Vagina (tissue), 2 donors: ENCODE results near the gene TMEM108. TPM values are rescaled to one million over a fixed set of nuclear protein-coding genes. Genes with fewer than 3 reads are reported as not detected.
A peak's percentile ranks its signal among the peaks of the same experiment; 100 is the strongest.

Source experiments
- DNase-seq, 2 donors: peaks; one replicate each; pipeline ENCODE4 v3.0.0-alpha.2; 2017; ENCODE audit errors: extremely low spot score in 2 of 2
- H3K27ac ChIP-seq: fragments of 200-600 bp; sonication (generic); one replicate; pipeline ENCODE4 v1.5.1; 2019
- H3K27me3 ChIP-seq: fragments of 200-600 bp; sonication (generic); one replicate; pipeline ENCODE4 v1.5.1; 2019
- H3K36me3 ChIP-seq, 2 donors: fragments of 200-600 bp; sonication (generic); one replicate each; pipeline ENCODE4 v1.5.1; 2017 to 2019
- H3K4me1 ChIP-seq: fragments of 200-600 bp; sonication (generic); one replicate; pipeline ENCODE4 v1.5.1; 2019
- H3K4me3 ChIP-seq, 2 donors: fragments of 200-600 bp; sonication (generic); 1 replicate in 1 of 2; 2 replicates in 1 of 2; pipeline ENCODE4 v1.5.1; 2016 to 2019
- H3K9me3 ChIP-seq: fragments of 200-600 bp; sonication (generic); one replicate; pipeline ENCODE4 v1.5.1; 2019
- POLR2A ChIP-seq, 2 donors: fragments of 450-650 bp; IDR thresholded peaks; one replicate each; pipeline ENCODE4 v1.6.1; 2017; ENCODE audit warnings: antibody characterized with exemption in 2 of 2, mild to moderate bottlenecking in 2 of 2, moderate library complexity in 2 of 2
- POLR2AphosphoS5 ChIP-seq, 2 donors: sonication (generic); formaldehyde crosslinking; IDR thresholded peaks; one replicate each; pipeline ENCODE4 v1.9.0; 2017; ENCODE audit warnings: antibody characterized with exemption in 2 of 2, mild to moderate bottlenecking in 2 of 2, low read depth in 1 of 2; ENCODE audit not compliant: insufficient read depth in 1 of 2
- intact Hi-C: fragments of 100-400 bp; cut with DNase I; formaldehyde crosslinking; loops from one replicate; pipeline ENCODE4 v1.15.1; 2023
- total RNA-seq: library from RNA; depleted of rRNA; stranded (reverse); fragments of >200 nt; gene quantifications from one replicate; pipeline ENCODE4 v1.2.3, GENCODE V29; 2016
- TF ChIP-seq, protein P1 (sequence below), 3 experiments: fragments of 450-650 bp in 2 of 3; fragments of 200-600 bp in 1 of 3; sonication (generic) in 1 of 3; IDR thresholded peaks; one replicate each; pipeline ENCODE4 v1.5.1; 2017 to 2019; ENCODE audit warnings: antibody characterized with exemption in 3 of 3, mild to moderate bottlenecking in 2 of 3, moderate library complexity in 2 of 3

The TMEM108 gene
- total RNA-seq, 1 donor from 2014 or later, result 3.2 TPM

DNA sequence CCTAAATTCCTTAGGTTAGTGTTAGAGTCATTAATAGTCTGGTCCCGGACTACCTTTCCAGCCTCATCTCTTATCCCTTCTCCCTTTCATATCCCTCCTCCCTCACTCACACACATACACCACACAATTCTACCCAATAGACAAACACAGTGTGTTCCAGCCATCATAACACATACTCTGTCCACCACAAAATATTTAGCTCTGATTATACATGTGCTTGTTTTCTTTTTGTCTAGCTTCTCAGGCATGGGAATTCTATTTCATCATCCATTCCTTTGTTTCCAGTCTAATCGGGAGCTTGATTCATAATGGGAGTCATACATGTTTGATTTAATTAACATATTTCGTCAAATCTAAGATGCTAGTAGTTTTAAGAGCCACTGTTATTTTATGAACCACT is 199.8 kb downstream of the TMEM108 start:
- H3K27me3 ChIP-seq, result no peaks in the 10 kb centered on the region
- no peak overlapping the region for H3K27ac ChIP-seq
- H3K4me1 ChIP-seq, result no peaks in the 10 kb centered on the region
- no peak for DNase-seq
- no peak overlapping the region for H3K4me3 ChIP-seq
- intact Hi-C loops, result no loop called here
- H3K36me3 ChIP-seq, result no peaks in the 10 kb centered on the region
- TF ChIP-seq, protein P1, sequence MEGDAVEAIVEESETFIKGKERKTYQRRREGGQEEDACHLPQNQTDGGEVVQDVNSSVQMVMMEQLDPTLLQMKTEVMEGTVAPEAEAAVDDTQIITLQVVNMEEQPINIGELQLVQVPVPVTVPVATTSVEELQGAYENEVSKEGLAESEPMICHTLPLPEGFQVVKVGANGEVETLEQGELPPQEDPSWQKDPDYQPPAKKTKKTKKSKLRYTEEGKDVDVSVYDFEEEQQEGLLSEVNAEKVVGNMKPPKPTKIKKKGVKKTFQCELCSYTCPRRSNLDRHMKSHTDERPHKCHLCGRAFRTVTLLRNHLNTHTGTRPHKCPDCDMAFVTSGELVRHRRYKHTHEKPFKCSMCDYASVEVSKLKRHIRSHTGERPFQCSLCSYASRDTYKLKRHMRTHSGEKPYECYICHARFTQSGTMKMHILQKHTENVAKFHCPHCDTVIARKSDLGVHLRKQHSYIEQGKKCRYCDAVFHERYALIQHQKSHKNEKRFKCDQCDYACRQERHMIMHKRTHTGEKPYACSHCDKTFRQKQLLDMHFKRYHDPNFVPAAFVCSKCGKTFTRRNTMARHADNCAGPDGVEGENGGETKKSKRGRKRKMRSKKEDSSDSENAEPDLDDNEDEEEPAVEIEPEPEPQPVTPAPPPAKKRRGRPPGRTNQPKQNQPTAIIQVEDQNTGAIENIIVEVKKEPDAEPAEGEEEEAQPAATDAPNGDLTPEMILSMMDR (IDR thresholded peaks at IDR 0.05), result no peak
- TF ChIP-seq POLR2AphosphoS5 (IDR thresholded peaks at IDR 0.05; ENCODE audit: insufficient read depth in 1 of 2, low read depth in 1 of 2) (no peak), POLR2A (IDR thresholded peaks at IDR 0.05) (no peak)
- no peaks in the 10 kb centered on the region for H3K9me3 ChIP-seq

DNA sequence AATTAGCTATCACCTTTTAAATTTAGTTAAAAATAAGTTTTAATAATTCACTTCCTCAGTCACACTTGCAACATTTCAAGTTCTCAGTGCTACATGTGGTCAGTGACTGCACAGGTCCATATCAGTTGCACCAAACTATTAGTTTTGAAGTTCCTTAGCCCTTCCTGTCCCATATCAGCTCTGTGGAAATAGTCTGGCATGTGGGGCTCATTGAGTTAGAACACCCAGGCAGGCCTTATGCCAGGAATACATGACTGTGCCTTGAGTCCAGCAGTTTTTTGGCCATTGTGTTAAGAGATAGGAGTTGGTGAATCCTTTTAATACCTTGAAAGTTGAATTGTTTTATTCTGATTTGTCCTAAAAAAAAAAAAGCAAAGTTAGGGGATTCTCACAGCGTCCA is 207.9 kb downstream of the TMEM108 start:
- TF ChIP-seq POLR2AphosphoS5 (IDR thresholded peaks at IDR 0.05; ENCODE audit: insufficient read depth in 1 of 2, low read depth in 1 of 2) (no peak), POLR2A (IDR thresholded peaks at IDR 0.05) (no peak)
- TF ChIP-seq, protein P1 (IDR thresholded peaks at IDR 0.05), result no peak
- Histone ChIP-seq H3K27me3 (no peaks in the 10 kb centered on the region), H3K27ac (no peak overlapping the region), H3K4me1 (no peaks in the 10 kb centered on the region), H3K36me3 (no peaks in the 10 kb centered on the region), H3K4me3 (no peak overlapping the region), H3K9me3 (no peaks in the 10 kb centered on the region)
- intact Hi-C loops, result no loop called here
- no peak for DNase-seq

DNA sequence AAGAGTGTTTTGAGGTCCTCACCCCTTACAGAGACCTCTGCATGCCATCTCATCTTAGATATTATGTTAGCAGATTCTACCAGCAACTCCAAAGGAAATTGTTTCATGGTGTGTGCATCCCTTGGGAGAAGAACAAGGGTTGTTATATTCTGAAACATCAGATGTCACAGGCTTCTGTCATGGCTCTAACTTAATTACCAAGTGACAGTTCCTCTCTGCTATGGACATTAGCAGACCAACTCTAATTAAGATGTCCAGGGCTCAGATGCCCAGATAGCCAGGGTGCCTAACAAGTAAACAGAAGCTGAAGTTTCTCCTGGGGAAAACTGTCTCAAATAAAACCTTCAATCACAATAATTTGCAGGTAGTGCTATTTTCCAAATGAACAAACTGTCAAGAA is 208.6 kb downstream of the TMEM108 start:
- Histone ChIP-seq H3K4me1 (no peaks in the 10 kb centered on the region), H3K9me3 (no peaks in the 10 kb centered on the region), H3K4me3 (no peak overlapping the region), H3K27ac (no peak overlapping the region), H3K27me3 (no peaks in the 10 kb centered on the region), H3K36me3 (no peaks in the 10 kb centered on the region)
- no peak for DNase-seq
- TF ChIP-seq, protein P1 (IDR thresholded peaks at IDR 0.05), result no peak
- intact Hi-C loops, result no loop called here

DNA sequence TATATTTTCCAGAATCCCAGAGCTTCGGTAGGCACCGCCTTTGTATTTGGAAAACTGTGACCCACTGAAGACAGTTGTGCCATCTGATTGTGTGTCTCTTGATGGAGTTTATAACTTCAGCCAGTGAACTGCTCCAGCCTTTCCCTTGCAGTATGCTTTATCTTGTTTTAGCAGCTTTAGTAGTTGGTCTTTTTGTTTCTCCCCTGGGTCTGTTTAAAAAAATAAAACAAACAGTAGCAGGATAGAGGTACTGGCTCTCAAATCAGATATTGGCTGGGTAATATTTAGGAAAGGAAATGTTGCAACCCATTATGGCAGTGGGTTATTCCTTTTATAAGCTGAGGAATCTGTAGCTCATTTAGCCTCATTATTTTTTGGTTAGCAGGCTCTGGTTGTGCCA is 210.2 kb downstream of the TMEM108 start:
- no peaks in the 10 kb centered on the region for H3K9me3 ChIP-seq
- H3K4me3 ChIP-seq, result no peak overlapping the region
- intact Hi-C loops, result no loop called here
- no peak overlapping the region for H3K27ac ChIP-seq
- no peaks in the 10 kb centered on the region for H3K4me1 ChIP-seq
- H3K27me3 ChIP-seq, result no peaks in the 10 kb centered on the region
- no peak for DNase-seq
- H3K36me3 ChIP-seq, result no peaks in the 10 kb centered on the region
- TF ChIP-seq, protein P1 (IDR thresholded peaks at IDR 0.05), result no peak
- peak in 1 of 2 donors; percentile 9 for TF ChIP-seq POLR2AphosphoS5 (IDR thresholded peaks at IDR 0.05; ENCODE audit: insufficient read depth in 1 of 2, low read depth in 1 of 2)
- no peak for TF ChIP-seq POLR2A (IDR thresholded peaks at IDR 0.05)

DNA sequence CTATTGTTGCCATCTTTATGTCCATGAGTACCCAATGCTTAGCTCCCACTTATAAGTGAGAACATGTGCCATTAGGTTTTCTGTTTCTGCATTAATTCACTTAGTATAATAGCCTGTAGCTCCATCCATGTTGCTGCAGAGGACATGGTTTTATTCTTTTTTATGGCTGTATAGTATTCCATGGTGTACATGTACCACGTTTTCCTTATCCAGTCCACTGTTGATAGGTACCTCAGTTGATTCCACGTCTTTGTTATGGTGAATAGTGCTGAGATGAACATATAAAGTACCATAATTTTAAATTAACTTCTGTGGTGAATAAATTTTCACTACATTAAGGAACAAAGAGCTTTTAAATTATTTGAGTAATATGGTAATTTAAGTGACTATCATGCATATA is 211.3 kb downstream of the TMEM108 start:
- TF ChIP-seq POLR2AphosphoS5 (IDR thresholded peaks at IDR 0.05; ENCODE audit: insufficient read depth in 1 of 2, low read depth in 1 of 2) (no peak), POLR2A (IDR thresholded peaks at IDR 0.05) (no peak)
- TF ChIP-seq, protein P1 (IDR thresholded peaks at IDR 0.05), result no peak
- intact Hi-C loops, result no loop called here
- H3K4me3 ChIP-seq, result no peak overlapping the region

More for the DNA sequence above, 211.3 kb downstream of the TMEM108 start:
- no peaks in the 10 kb centered on the region for H3K27me3 ChIP-seq
- no peak overlapping the region for H3K27ac ChIP-seq
- H3K4me1 ChIP-seq, result no peaks in the 10 kb centered on the region
- no peaks in the 10 kb centered on the region for H3K36me3 ChIP-seq
- DNase-seq, result no peak
- H3K9me3 ChIP-seq, result no peaks in the 10 kb centered on the region
